ENCODE measurements around the gene KRT7. TPM values are rescaled to one million over a fixed set of nuclear protein-coding genes. Genes with fewer than 3 reads are reported as not detected.

KRT7 gene
- total RNA-seq, 2 donors from 2014 or later = 24.1 to 105 TPM

DNA sequence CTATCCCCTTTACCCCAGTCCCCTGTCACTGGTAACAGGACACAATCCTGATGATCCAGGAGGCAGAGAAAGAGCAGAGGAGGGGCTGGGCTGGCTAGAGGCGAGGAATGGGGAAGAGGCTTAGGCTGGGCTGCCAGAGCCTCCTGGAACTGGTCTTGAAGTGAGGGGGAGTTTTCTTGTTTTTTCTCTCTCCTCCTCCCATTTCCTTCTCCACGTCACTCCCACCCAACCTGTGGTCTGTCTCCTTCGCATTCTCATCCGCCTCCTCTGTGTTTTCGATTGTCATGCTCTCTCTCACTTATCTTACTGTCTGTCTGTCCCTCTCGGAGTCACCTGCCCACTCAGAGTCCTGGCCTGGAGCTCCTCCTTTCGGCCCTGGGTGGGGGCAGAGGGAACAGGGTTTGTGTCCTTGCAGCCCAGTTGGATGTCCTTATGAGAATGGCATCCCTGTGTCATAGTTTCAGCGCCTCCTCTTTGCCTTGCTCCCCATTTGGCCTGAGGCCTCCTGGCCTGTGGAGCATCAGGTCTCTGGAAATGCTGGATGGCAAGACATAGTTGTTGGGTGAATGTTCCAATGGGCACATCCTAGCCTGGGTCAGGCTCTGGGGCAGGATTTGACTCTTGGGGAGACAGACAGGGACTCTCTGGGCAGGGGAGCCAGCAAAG lies 37.8 kb upstream of the KRT7 start:
- Histone ChIP-seq H3K4me3 (no peak overlapping the region), H3K9me3 (no peaks in the 10 kb centered on the region), H3K27ac (no peak overlapping the region), H3K4me1 (ENCODE audit: control insufficient read depth in 1 of 2, low read depth in 2 of 2) (peaks cover 34 to 51% of the 10 kb centered on the region in 2 donors), H3K27me3 (replicated peaks; ENCODE audit: insufficient read depth) (no peaks in the 10 kb centered on the region), H3K36me3 (no peaks in the 10 kb centered on the region)
- ATAC-seq (ENCODE audit: insufficient number of reproducible peaks, low FRiP score, low read depth) (no peak), DNase-seq (ENCODE audit: low spot score) (no peak)
- TF ChIP-seq, protein P1, sequence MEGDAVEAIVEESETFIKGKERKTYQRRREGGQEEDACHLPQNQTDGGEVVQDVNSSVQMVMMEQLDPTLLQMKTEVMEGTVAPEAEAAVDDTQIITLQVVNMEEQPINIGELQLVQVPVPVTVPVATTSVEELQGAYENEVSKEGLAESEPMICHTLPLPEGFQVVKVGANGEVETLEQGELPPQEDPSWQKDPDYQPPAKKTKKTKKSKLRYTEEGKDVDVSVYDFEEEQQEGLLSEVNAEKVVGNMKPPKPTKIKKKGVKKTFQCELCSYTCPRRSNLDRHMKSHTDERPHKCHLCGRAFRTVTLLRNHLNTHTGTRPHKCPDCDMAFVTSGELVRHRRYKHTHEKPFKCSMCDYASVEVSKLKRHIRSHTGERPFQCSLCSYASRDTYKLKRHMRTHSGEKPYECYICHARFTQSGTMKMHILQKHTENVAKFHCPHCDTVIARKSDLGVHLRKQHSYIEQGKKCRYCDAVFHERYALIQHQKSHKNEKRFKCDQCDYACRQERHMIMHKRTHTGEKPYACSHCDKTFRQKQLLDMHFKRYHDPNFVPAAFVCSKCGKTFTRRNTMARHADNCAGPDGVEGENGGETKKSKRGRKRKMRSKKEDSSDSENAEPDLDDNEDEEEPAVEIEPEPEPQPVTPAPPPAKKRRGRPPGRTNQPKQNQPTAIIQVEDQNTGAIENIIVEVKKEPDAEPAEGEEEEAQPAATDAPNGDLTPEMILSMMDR (IDR thresholded peaks at IDR 0.05) = no peak

DNA sequence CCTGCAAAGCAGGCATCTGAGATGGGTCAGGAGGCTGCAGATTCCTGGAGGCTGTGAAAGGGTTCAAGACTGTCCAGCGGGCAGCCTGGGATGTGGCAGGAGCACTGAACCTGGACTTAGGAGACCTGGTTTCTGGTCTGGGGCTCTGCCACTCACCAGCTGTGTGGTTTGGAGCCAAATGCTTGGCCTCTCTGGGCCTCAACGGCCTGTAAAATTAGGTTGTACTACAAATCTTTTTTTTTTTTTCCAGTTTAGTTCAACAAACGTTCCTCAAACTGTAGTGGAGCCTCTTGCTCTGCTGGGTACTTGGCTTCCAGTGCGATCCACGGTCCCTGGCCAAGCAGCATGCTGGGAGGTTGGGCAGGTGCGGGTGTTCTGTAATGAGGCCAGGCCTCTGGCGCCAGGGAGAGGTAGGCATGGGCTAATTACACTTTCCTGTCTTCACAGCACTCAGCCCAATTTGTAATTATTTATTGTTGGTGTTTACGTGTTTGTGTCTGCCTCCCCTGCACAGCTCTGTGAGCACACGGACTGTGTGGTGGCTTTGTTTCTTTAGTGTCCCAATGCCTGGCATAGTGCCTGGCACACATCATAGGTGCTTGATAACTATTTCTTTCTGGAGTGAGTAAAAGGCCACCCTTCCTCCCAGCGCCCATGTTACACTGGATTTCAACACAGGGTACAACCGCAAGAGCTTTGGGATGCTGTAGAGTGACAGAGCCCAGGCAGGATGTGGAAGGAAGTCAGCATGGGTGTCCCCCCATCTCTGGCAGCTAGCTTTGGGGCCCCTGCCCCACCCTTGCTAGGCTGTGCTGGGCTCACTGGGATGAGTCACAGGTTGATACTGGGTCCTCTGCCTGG lies 35.4 kb upstream of the KRT7 start:
- Histone ChIP-seq H3K36me3 (no peaks in the 10 kb centered on the region), H3K27me3 (replicated peaks; ENCODE audit: insufficient read depth) (no peaks in the 10 kb centered on the region), H3K4me3 (no peak overlapping the region), H3K9me3 (no peaks in the 10 kb centered on the region), H3K27ac (peak overlapping the region in 1 of 2 donors; percentile 32), H3K4me1 (ENCODE audit: control insufficient read depth in 1 of 2, low read depth in 2 of 2) (peaks cover 22 to 38% of the 10 kb centered on the region in 2 donors)
- no peak for DNase-seq (ENCODE audit: low spot score)
- no peak for ATAC-seq (ENCODE audit: insufficient number of reproducible peaks, low FRiP score, low read depth)
- TF ChIP-seq, protein P1 (IDR thresholded peaks at IDR 0.05) = no peak

DNA sequence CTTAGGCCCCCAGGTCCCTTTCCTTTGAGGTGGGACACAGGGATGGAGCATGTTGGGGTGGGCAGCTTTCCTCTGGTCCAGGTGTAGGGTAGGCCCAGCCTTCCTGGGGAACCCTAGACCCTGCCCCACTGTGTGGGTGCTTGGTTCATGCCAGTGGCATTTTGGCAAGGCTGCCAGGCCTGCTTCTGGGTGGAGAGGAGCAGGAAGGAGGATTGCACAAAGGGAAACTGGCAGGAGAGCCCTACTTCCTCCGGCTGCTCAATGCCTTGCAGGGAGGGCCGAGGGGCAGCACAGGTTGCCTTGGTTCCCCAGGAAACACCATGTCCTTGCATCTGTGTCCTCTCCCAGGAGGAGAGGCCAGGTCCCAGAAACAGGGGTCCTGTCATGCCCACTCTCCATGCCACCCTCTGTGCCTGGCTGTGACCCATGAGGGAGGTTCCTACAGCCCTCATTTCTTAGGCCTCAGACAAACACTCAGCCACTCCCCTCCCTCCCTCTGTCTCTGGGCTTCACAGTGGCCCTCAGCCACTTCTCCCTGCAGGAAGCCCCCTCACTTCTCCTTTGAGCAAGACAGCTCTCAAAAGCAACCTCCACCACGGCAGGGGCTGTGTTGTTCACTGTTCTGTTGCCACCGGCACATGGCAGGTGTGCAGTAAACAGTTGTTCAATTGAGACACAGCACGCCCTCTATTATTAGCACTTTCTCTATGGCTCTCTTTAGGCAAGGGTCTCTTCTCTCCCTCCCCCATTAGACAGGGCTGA lies 34.4 kb upstream of the KRT7 start:
- Histone ChIP-seq H3K4me3 (no peak overlapping the region), H3K36me3 (no peaks in the 10 kb centered on the region), H3K27me3 (replicated peaks; ENCODE audit: insufficient read depth) (no peaks in the 10 kb centered on the region), H3K4me1 (ENCODE audit: control insufficient read depth in 1 of 2, low read depth in 2 of 2) (peaks cover 12 to 31% of the 10 kb centered on the region in 2 donors), H3K27ac (peak overlapping the region in 1 of 2 donors; percentile 13), H3K9me3 (no peaks in the 10 kb centered on the region)
- ATAC-seq (ENCODE audit: insufficient number of reproducible peaks, low FRiP score, low read depth) (no peak), DNase-seq (ENCODE audit: low spot score) (no peak)
- TF ChIP-seq, protein P1 (IDR thresholded peaks at IDR 0.05) = no peak

DNA sequence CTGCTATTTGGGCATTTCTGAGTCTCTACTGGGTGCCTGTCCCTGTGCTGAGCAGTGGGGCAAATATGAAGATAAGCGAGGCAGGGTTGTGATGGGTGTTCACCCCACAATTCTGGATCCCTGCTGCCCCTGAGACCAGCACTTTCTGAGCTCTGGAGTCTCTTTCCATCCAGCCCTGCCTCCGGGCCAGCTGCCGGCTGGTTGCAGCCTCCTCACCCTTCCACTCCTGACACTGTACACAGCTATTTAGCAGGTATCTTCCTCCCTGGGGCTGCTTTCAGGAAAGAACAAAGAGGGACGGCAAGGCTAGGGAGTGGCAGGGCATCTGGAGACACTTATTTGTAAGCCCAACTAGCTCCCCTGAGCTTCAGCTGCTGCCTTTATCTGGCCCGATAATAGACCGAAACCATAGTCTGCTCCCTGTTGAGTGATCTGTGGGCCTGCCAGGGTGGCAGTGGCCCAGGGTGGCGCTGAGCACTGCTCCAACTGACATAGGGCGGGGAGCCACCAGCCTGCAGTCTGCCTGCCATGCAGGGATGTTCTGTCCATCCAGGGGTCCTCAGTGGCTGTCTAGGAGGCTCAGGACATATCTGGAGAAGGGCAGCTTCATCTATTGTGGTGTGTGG lies 33.6 kb upstream of the KRT7 start:
- no peak for DNase-seq (ENCODE audit: low spot score)
- ATAC-seq (ENCODE audit: insufficient number of reproducible peaks, low FRiP score, low read depth) = no peak
- Histone ChIP-seq H3K4me3 (no peak overlapping the region), H3K4me1 (ENCODE audit: control insufficient read depth in 1 of 2, low read depth in 2 of 2) (peaks cover 4 to 24% of the 10 kb centered on the region in 2 donors), H3K36me3 (no peaks in the 10 kb centered on the region), H3K27ac (no peak overlapping the region), H3K27me3 (replicated peaks; ENCODE audit: insufficient read depth) (no peaks in the 10 kb centered on the region), H3K9me3 (no peaks in the 10 kb centered on the region)
- TF ChIP-seq, protein P1 (IDR thresholded peaks at IDR 0.05) = no peak

Measured in thoracic aorta (tissue), 2 donors.